Activated CD8-positive, alpha-beta memory T cell treated with anti-CD3 and anti-CD28 coated beads, Interleukin-2, amount 50 U/mL, for 24 hours (primary cell): Measurements from ENCODE around the gene SLC25A13.

Experiments
- DNase-seq: peaks from one replicate; pipeline ENCODE4 v3.0.0-alpha.2; 2020; ENCODE audit errors: extremely low read depth

Gene SLC25A13

DNA sequence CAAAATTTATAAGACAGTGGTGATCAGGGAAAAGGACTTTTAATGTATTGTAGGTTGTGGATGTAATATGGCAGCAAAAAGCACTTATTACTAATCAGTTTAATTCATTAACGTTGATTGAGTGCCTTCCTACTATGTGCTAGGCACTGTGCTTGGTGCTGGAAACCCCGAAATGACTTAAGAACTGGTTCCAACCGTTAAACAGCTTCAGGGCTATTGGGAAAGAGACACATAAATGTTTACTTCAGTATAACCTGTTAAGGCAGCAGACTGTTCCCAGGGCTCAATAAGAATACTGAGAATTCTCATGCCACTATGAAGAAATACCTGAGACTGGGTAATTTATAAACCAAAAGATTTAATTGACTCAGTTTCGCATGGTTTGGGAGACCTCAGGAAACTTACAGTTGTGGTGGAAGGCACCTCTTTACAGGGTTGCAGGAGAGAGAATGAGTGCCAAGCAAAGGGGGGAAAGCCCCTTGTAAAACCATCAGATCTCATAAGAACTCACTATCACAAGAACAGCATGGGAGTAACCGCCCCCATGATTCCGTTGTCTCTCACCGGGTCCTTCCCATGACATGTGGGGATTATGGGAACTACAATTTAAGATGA, 1.1 kb upstream of the SLC25A13 start:
- no peak for DNase-seq

DNA sequence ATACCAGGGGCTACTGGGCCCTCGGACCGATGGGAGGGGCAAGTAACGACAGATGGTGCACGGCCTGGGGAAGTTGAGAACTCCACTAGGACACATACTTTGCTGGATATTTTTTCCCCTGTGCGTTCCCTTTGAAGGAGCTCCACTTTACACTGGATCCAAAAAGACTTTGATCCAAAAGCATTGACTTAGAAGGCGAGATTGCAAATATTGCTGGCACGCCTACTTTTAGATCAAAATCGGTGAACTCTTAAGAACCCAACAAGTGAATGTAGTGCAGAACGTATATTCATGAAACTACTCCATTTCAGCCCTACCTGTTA, 436 bp upstream of the SLC25A13 start:
- DNase-seq, result no peak

DNA sequence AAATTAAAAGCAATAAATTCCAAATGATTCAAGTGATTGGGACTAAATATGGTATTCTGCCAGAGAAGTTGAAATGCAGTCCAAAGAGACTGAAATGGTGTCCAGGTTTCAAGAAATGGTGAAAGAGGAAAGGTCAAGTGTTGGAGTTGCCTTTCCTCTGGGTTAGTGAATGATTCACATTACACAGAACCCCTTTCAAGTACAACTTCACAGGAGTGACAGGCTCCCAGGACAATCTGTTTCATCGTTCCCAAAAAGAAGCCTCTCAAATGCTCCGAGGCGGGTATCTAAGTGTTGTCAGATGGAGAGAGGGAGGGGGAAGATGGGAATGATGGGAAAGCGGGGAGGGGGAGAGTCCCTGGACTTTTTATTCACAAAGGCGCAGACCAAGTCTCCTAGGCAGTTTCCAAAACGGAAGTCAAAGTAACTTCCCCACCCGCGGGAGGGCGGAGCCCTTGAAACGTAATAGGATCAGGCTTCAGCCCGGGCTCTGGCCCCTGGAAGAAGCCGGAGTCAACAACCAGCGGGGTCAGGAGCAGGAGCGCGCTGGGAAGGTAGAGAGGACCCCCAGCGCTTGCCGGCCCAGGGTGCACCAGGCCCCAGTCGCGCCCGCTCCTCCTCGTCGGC, 754 bp downstream of the SLC25A13 start:
- DNase-seq, result peak; percentile 20

DNA sequence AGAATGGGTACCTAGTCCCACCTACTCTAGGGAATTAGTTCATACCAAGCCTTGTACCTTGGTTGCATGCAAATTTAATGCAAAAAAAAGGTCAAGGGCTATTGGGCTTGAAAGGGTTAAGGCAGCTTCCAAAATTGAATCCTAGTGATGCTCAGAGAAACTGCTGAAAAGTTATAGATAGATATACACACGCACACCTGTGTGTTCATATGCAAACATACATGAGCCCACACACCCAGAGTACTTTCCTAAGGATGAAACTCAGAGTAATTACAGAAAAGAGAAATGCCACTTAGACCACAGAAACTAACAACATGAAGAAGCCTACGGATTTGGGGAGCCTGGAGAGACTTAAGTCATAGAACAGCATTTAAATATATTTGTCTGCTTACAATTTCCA, 1.5 kb downstream of the SLC25A13 start:
- DNase-seq, result no peak

DNA sequence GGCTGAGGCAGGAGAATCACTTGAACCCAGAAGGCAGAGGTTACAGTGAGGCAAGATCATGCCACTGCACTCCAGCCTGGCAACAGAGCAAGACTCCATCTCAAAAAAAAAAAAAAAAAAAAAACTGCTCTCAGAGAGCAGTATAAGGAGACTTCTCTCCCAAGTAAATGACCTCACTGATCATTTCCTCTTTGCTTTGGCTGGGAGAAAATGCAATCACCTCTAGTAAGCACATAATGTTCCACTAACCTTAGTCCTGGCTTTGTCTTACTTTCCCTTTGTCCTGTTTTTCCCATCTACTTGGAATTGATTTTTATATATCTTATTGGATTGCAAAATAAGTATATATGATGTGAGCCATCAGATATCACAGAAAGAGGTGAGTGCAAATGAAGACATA, 2.5 kb downstream of the SLC25A13 start:
- no peak for DNase-seq

DNA sequence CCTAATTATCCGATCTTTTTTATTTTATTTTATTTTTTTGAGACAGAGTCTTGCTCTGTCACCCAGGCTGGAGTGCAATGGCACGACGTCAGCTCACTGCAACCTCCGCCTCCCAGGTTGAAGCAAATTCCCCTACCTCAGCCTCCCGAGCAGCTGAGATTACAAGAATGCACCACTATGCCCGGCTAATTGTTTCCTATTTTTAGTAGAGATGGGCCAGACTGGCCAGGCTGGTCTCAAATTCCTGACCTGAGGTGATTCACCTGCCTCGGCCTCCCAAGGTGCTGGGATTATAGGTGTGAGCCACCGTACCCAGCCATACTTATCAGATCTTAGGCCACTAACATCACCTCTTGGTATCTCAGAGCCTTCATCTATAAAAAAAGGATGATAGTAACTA, 4.9 kb downstream of the SLC25A13 start:
- DNase-seq, result no peak

DNA sequence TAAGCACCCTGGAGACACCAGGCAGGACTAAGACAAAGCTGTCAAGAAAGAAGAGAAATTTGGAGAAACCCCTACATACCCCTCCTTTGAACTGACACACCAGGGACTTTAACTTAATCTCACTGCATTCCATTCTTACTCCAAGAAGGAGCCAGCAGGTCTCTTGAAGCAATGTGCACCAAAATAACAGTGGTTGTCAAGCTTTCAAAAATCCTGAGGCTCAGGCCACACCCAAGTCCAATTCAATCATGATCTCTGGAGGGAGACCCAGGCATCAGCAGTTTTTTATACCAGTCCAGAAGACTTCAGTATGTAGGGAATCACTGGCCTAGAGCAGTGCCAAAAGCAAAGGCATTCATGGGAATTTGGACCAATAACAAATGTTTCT, 6.8 kb downstream of the SLC25A13 start:
- DNase-seq, result no peak

DNA sequence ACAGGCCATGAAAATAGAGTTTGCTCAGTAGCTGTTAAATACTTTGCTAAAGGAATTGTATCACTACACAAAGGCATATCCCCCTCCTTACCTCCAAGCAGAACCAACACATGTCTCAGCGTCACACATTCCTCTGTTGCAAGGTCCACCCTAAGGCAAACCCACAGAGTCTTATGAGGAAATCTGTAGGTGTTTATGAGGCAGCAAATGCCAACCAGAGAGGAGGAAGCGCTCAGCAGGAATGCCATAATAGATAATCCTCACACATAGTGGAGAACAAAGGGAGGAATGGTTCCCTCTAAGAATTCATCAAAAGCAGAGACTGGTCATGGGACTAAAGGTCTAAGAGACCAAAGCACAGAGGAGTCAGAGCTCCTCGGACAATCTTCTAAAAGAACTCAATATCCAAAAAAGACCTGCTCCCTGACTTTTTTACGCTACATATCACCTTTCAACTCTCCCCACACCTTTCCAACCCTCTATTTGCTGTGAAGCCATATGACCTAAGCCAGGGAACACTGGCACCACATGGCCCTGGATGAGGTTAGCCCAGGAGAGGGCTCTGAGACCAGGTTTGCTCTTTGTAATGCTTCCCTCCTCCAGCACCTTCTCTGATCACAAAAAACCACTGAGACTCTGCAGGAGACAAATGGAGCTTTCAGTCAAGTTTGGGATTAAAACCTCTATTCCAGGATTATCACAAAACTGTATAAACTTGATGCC, 7.3 kb downstream of the SLC25A13 start:
- no peak for DNase-seq

DNA sequence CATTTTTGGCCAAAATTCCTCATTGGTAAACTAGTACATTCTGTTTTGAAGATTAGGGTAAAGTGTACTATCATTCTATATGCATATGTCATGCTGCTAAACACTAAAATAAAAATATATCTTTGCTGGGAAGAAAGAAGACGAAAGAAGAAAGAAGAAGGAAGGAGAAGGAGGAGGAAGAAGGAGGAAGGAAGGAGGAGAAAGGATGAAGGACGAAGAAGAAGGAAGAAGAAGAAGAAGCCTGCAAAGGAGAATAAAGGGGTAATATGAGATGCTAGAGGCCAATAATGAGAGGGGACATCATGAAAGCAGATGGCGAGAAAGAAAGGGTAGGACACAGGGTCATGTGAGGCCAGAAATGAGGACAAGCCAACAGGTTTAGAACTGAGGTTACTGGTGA, 8.0 kb downstream of the SLC25A13 start:
- DNase-seq, result no peak

DNA sequence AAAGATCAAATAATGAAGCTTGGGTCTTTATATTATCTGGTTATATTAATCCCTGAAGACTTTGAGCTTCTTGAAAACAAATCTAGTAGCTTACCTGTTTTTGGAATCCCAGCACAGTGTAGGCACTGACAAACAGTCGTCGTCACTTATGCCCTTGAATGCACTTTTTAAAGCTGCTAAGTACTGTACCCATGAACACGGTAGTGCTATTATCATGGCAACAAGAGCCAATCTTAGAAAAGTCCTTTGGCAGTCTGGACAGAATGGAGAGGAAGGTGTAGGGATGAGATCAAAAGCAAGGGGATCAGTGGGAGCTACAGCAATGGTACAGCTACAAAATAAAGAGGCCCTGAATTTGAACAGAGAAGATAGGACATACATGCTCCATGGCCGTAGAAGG, 9.4 kb downstream of the SLC25A13 start:
- no peak for DNase-seq

DNA sequence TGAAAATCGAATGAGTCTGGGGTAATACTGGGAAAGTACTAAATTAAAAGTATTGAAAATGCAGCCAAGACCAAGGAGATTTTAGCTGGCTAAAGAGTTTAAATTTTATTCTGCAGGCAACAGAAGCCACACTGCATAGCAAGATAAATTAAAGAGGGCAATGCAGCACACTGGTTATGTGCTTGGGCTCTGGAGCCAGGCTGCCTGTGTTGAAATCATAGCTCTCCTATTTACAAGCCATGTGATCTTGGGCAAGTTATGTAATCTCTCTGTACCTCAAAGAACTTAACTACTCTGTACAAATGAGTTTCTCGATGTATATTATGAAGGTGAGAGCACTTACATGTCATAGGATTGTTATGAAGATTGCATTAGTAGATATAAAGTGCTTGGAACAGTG, 9.9 kb downstream of the SLC25A13 start:
- no peak for DNase-seq

DNA sequence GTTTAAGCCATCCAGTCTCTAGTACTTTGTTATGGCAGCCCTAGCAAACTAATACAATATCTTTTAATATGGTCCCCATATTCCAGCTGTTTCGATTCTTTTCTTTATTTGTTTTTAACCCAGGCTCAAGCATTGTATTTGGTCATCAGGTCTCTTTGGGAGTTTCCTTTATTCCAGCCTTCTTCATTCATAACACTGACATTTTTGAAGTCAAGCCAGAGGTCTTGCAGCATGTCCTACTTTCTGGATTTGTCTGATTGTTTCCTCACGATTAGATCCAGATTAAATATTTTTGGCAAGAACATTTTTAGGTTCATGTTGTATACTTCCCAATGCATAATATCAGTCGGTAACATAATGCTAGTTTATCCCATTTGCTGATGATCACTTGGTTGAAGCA, 11.8 kb downstream of the SLC25A13 start:
- no peak for DNase-seq

DNA sequence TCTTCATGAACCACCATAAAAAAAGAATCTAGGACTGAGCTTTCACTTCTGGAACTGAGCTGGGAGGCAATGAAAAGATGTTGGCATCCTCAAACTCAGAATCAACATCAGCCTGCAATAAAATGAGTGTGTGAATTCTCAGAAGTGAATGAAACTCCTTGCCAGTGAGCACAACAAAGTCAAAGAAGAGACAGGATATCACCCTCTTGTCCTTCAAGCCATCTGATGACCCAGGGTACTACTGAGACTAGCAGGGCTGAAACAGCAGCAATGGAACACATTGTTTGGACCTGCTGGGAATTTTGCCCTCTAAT, 13.0 kb downstream of the SLC25A13 start:
- DNase-seq, result no peak

DNA sequence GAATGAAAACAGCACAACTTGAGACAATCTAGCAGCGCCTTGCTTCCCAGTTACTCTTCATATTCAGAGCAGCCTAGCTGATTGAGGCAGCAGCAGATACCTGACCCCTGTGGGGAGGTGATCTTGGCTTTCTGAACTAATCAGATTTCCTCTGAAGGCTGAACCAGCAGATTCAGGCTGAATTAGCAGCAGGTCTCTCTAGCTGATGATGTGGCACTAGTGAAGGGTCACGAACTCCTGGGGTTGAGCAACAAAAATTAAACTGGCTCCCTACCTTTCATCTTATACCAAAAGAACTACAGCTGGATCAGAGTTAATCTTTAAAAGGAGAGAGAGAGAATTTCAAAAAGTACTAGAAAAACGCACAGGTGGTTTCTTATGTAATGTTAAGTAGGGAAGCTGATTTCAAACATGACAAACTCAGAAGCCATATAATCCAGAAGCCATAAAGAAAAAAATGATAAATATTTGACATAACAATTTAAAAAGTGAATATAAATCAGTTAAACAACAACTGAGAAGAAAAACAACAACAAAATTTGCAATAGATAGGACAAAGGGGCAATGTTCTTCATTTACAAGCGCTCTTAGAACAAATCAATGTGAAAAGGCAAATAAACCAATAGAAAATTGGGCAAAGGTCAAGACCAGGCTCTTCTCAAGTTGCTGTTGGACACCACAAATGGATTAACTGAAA, 13.5 kb downstream of the SLC25A13 start:
- DNase-seq, result no peak

DNA sequence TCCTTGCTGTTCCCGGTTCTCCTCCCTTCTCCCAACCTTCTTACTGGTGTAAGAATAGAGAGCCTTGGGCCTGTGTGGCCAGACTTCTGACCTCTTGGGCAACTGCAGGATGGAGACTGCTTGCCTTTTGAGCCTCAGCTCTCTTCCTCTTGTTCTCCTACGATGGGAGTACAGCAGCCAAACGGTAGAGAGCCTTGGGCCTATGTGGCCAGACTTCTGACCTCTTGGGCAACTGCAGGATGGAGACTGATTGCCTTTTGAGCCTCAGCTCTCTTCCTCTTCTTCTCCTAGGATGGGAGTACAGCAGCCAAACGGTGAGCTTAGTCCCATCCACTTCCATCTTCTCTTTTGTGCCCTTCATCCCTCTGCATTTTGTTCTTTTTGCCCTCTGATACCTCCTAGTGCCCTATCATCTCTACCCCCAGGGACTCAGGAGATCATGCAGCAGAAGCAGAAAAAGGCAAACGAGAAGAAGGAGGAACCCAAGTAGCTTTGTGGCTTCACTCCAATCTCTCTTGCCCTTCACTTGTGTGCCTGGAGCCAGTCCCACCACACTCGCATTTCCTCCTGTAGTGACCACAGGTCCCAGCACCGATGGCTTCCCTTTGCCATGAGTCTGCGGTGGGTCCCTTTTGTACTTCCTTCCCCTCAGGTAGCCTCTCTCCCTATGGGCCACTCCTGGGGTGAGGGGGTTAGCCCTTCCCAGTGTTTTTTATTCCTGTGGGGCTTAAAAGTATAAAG, 15.3 kb downstream of the SLC25A13 start:
- DNase-seq, result no peak

DNA sequence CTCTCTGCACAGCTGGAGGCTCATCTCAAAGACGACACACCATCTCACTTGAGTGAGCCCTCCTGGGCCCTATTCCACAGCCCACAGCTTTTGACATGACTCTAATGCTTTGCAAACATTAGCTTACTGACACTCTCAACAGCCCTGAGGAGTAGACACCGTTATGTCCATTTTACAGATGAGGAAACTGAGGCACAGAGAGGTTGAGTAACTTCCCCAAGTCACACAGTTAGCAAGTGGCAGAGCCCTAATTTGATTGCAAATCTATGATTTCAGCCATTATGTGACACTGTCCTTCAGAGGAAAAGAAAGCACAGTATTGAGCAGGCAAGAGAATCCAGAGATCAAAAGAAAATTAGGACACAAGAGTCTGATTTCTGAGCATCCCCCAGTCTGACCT, 16.0 kb downstream of the SLC25A13 start:
- no peak for DNase-seq

DNA sequence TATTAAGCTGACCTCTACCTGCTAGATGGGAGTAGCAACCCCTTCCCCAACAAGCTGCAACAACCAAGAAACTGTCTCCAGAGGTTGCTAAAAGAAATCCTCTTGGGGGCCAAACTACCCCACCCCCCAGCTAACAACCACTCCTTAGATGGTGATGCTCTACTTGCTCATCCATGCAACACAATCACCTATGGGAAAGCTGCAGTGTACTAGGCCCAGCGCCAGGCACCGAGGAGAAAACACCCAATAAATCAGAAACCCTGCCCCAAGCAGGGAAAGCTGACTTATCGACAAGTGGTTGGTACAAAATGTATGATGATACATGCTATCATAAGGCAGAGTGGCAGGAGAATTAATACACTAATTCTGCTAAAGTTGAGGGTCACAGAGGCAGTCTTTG, 17.3 kb downstream of the SLC25A13 start:
- DNase-seq, result no peak

DNA sequence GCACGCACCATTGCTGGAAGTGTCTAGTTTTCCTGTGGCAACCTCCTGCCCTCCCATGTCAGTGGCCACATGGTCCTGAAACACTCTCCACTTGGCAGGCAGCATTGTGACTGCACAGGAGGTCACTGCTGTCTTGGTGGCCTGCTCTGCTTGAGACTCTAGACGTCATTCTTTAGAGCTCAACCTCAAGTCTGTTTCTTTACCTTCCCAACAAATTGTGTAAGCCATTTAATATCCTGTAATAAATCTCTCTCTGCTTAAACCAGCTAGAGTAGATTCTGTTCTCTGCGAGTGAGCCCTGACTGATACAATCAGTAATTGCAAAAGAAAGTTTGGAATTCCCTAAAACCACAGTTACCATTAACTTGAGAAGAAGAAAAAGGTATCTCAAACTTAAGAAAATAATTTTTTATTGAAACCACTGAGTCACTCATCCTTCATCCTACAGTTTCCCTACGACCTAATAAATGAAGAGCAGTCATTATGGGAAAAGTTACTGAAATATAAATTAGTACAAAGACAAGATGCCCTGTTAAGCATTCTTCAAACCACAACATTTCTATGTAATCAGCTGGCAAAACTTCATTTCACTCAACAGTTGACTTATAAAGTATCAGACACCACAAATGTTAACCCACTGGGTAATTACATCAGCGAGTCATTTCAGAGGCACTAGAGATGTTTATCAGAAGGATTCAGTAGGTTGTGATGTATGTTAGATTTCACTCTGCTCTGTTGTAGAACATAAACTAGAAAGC, 18.0 kb downstream of the SLC25A13 start:
- no peak for DNase-seq

DNA sequence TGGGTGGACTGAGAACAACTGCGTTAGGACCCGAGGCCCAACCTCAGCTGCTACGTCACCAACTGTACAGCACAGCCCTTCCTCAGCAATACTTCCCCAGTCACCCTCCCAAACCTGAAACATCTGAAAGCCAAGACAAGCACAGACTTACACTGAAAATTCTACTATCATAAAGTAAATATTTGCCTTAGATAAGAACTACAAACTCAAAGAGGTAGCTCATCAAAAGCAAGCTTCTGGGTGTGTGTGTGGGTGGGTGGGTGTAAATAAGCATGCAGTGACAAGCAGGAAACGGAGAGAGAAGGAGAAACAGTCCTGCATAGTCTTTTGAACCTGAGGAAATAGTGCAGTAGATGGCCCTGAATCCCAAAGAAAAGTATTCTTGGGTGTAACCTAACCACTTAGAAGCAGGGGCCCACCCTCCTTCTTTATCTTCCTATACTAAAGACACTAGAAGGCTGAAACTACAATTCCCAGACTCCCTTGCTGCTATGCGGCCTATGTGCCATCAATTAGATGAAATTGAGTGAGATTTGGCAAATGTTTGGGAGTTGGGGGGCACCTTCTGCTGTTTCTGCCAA, 18.7 kb downstream of the SLC25A13 start:
- DNase-seq, result no peak

DNA sequence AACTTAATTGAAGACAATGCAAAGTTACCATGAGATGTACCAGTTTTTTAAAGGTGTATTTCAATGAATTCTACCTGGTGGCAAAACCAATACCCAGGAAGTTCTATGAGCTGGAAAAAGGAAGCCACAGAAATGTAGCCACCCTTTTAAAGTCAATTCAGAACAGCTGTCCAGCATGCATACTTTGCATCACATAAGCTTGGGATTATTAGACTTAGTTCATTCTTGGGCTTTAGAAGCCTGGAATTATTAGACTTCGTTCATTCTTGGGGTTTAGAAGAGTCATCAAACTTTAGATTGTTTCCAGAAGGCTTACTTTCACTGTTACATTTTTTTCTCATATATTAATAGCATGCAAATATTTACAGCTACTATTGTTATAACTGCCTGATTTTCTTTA, 20.9 kb downstream of the SLC25A13 start:
- DNase-seq, result no peak

DNA sequence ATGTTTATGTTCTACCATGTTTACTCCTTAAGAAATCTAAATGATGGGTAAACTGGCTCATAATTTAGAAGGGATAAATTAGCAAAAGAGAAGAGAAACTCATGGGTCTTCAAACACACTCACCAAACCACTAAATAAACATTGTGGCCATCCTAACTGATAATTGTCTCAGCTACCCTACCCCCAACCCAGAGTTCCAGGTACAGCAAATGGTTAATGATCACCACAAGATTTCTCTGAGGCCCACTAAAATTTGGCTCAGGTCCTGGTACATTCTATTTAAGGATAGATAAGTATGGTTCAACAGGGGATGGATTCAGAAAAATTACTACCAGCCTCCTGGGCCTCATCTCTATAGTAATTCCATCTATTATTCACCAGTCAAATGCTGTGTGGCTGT, 21.4 kb downstream of the SLC25A13 start:
- DNase-seq, result no peak
